C4-2B (cell line): Measurements from ENCODE around the gene EME1.

Experiments
- H3K27ac ChIP-seq: fragments of 450-650 bp; 2 replicates; pipeline ENCODE4 v1.5.1; 2017
- ZFX ChIP-seq: fragments of 450-650 bp; IDR thresholded peaks from 2 replicates; pipeline ENCODE4 v1.6.1; 2017
- TF ChIP-seq, protein P1 (sequence below): fragments of 450-650 bp; conservative IDR thresholded peaks from 2 replicates; pipeline ENCODE4 v1.5.1; 2017; ENCODE audit warnings: mild to moderate bottlenecking

Gene EME1

DNA sequence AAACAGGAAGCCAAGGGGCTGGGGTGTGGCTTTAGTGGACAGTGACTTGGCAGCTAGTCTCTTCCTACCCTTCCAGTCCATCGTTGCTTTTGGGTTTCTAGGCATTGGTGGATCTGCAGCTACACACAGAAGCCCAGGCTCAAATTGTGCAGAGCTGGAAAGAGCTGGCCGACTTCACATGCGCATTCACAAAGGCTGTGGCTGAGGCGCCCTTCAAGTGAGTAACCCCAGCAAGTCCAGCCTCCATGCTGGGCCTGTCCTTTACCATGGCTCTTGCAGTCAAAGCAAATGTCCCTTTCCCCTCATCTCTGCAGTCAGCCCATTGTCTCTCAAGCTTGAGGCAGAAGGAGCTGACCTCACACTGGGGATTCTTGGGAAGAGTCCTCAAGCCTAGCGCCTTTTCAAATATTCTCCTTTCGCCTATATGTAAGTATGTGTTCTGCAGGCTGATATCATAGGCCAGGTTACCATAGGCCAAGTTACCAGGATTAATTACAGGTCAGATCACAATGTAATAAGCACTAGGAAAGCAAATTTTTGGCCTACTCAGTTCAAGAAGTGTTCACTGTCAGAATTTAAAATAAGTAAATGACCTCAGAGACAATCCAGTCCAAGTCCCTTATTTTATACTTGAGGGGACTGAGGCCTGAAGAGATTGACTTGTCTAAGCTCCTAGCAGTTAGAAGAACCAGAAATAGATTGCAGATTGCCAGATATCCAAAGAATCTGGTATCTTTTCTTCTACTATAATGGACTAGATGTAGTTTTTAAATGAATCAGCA, 6.5 kb downstream of the EME1 start:
- H3K27ac ChIP-seq, result no peak overlapping the region
- TF ChIP-seq, protein P1, sequence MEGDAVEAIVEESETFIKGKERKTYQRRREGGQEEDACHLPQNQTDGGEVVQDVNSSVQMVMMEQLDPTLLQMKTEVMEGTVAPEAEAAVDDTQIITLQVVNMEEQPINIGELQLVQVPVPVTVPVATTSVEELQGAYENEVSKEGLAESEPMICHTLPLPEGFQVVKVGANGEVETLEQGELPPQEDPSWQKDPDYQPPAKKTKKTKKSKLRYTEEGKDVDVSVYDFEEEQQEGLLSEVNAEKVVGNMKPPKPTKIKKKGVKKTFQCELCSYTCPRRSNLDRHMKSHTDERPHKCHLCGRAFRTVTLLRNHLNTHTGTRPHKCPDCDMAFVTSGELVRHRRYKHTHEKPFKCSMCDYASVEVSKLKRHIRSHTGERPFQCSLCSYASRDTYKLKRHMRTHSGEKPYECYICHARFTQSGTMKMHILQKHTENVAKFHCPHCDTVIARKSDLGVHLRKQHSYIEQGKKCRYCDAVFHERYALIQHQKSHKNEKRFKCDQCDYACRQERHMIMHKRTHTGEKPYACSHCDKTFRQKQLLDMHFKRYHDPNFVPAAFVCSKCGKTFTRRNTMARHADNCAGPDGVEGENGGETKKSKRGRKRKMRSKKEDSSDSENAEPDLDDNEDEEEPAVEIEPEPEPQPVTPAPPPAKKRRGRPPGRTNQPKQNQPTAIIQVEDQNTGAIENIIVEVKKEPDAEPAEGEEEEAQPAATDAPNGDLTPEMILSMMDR, result no peak

DNA sequence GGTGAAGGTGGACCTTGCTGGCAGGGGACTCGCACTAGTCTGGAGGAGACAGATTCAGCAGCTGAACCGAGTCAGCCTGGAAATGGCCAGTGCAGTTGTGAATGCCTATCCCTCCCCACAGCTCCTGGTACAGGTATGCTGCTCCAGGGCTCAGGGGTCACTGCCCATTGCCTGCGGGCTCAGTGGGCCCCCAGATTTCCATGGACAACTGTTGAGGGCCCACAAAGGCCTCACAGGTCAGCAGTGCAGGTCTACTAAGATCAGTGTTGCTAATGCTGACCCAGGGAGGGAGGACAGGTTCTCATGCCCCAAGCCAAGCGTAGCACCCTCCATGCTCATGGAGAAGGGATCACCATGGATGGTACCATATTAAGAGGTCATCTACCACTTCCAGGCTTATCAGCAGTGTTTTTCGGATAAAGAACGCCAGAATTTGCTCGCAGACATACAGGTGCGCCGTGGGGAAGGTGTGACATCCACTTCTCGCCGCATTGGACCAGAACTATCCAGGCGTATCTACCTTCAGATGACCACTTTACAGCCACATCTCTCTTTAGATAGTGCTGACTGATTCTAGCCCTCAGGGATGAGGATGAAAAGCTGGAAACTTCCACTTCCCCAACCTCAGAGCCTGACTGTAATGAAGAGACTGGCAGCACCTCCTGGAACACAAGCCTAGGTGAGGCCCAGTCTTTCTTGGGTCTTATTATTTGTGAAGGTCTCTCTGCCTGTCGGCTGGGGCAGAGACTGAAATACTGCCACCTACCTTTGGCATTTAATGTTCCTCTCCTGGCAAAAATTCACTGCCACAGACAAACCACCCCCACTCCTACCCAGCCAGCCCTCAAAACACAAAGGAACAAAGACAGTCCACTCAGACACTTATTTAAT, 7.6 kb downstream of the EME1 start:
- TF ChIP-seq ZFX, result no peak
- TF ChIP-seq, protein P1, result no peak; the same call in 1 of the 2 replicates
- no peak overlapping the region for H3K27ac ChIP-seq

DNA sequence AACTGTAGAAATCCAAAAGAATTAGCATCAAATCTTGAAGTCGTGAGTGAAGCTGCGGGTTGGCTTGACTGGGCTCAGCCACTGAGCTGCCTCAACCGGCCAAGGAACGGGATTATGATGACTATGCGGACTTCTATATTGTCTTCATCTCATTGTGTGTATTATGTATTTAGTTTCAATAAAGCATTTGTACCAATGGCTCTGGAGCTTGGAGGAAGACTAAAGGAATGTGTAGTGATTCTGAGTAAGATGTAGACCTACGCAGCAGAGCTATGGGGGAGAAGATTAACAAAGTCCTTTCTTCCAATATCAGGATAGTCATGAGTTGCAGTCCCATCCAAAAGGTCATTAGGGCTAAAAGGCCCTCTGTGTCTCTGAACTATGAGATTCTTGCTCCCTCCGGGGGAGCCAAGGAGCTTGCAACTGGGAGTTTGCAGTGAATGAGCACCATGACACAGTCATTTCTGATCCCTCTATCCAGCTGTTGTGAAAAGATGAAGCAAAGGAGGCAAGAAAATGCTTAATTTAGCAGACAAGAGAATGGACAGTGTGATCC, 8.3 kb downstream of the EME1 start:
- H3K27ac ChIP-seq, result no peak overlapping the region

DNA sequence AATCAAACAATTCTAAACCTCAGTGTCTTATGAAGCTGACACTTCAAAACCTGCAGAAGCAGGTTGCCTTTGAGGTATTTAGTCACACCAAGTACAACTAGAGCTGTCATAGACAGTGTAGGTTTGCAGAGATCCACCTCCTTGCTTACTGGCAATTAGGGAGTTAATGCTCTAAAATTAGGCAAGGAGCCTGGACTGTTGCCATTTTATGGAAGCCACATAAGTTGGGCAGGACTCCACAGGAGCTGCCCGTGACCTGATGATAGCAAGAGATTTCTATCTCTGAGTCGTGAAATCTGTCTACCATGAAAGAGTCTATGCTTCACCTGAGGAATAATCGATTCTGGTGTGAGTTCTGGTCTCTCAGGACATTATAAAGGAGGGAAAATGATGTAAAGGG, 8.9 kb downstream of the EME1 start:
- TF ChIP-seq ZFX, result no peak
- TF ChIP-seq, protein P1, result no peak
- no peak overlapping the region for H3K27ac ChIP-seq

More for the DNA sequence above, 8.3 kb downstream of the EME1 start:
- TF ChIP-seq, protein P1, result no peak; the same call in 1 of the 2 replicates
- TF ChIP-seq ZFX, result no peak

DNA sequence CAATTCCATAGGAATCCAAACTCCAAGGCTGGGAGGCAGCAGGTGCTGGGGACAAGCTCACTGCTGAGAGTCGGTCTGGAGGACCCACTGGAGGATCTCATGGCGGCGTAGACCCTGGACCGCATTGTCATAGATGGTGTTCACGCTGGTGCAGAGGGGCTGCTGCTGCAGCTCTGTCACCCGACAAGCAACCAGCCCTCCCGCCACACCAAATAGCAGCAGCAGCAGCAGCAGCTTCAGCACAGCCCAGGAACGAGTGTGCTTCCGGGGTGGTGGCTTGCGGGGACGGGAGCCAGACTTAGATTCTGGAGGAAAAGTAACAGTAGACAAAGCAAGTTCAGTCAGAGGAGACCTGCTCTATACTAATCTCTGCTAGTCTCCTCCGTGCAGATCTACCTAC, 9.9 kb downstream of the EME1 start:
- TF ChIP-seq, protein P1, result no peak
- no peak for TF ChIP-seq ZFX
- H3K27ac ChIP-seq, result no peak overlapping the region

DNA sequence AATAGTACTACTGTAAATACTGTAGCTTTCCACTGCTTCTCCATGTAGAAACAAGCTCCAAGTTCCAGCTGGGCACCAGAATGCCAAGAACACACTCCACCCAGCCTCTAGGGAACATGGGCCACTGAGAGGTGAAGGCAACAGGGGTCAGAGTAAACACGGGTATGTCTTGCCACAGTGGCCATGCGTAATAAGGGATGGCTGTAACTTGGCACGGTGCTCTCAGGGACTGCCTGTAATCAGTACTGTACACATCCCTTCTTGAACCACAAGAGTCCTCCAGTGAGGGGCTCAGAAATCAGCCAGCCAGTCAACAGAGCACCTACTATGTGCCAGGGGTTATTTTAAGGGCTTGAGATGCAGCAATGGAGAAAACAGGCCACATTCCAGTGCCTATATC, 13.5 kb downstream of the EME1 start:
- TF ChIP-seq ZFX, result no peak
- TF ChIP-seq, protein P1, result no peak

DNA sequence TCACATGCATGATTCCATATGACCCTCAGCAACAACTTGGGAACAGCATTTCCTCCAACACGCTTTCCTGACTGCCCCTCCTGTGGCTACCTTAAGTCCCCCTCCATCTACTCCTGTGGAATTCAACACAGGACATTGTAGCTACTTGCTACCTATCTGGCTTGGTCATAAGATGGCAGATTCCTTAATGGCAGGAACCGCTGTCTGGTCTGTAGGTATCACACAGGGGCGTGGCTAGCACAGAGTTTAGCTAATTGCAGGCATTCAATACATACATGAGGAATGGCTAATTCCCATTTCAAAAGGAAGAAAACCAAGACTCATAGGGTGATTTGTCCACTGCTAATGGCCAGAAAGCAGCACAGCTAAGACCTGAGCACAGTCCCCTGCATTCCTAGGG, 15.7 kb downstream of the EME1 start:
- TF ChIP-seq, protein P1, result no peak
- TF ChIP-seq ZFX, result no peak
- no peak overlapping the region for H3K27ac ChIP-seq

More for the DNA sequence above, 13.5 kb downstream of the EME1 start:
- H3K27ac ChIP-seq, result no peak overlapping the region
